ENCODE data around the gene RBKS.

The RBKS gene

DNA sequence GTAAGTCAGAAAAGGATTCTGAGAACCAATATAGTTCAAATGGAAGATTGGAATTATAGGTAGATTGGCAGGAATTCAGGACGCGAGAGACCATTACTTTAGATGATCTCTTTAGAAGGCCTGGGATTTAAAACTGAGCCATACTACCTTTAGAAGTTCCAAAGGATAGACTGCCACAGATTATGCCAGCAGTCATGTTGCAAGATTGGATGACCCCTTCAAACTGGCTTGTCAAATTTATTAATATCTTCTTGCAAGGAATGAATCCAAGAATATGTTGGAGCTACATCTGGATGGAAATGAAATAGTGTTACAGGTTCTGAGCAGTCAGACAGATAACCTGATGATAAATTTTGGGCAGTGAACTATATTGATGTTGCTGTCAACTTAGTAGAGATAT lies 22.3 kb upstream of the RBKS start:
- H3K36me3 ChIP-seq = no peaks in the 10 kb centered on the region
- H3K4me3 ChIP-seq (ENCODE audit: low read depth, low read length) = no peak overlapping the region
- H3K9me3 ChIP-seq (ENCODE audit: severe bottlenecking) = no peaks in the 10 kb centered on the region
- DNase-seq = no peak
- no peaks in the 10 kb centered on the region for H3K27me3 ChIP-seq (ENCODE audit: insufficient read depth, low read depth, severe bottlenecking)
- H3K27ac ChIP-seq = no peak overlapping the region
- TF ChIP-seq, protein P1, sequence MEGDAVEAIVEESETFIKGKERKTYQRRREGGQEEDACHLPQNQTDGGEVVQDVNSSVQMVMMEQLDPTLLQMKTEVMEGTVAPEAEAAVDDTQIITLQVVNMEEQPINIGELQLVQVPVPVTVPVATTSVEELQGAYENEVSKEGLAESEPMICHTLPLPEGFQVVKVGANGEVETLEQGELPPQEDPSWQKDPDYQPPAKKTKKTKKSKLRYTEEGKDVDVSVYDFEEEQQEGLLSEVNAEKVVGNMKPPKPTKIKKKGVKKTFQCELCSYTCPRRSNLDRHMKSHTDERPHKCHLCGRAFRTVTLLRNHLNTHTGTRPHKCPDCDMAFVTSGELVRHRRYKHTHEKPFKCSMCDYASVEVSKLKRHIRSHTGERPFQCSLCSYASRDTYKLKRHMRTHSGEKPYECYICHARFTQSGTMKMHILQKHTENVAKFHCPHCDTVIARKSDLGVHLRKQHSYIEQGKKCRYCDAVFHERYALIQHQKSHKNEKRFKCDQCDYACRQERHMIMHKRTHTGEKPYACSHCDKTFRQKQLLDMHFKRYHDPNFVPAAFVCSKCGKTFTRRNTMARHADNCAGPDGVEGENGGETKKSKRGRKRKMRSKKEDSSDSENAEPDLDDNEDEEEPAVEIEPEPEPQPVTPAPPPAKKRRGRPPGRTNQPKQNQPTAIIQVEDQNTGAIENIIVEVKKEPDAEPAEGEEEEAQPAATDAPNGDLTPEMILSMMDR (IDR thresholded peaks at IDR 0.05; ENCODE audit: low read depth, low read length) = no peak

DNA sequence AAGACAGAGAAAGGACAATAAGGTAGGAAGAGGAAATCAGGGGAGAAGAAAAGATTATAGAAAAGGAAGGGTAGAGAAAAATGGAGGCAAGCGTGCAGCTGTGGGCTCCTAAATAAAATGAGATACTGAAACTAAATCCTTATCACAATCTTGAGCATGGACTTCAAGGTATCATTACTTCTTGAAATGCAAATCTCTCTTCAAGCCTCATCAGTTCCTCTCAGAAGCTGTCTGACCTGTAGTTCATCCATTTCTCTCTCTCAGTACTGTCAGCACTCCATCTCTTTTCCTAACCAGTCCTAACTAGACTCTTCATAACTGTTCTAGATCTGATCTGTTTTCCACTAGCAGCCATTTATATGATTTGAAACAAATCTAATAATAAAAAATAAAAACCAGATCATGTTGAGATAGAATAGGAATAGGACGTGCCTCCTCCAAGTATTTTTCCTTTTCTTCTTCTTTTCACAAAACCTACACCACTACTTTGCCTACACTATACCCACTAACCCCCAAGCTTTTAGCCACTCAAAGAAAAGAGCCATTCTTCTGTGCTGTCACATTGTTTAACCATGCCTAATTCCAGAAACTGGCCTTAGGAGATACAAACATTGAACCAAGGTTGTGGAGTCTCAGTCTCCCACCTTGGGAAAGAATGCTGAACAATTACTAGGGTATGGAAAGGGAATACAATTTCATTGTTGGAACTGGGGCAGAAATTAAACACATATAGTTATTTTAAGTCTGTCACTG lies 21.4 kb upstream of the RBKS start:
- TF ChIP-seq, protein P1 (IDR thresholded peaks at IDR 0.05; ENCODE audit: low read depth, low read length) = no peak
- H3K4me3 ChIP-seq (ENCODE audit: low read depth, low read length) = no peak overlapping the region
- H3K36me3 ChIP-seq = no peaks in the 10 kb centered on the region
- H3K27me3 ChIP-seq (ENCODE audit: insufficient read depth, low read depth, severe bottlenecking) = no peaks in the 10 kb centered on the region
- no peak overlapping the region for H3K27ac ChIP-seq
- no peaks in the 10 kb centered on the region for H3K9me3 ChIP-seq (ENCODE audit: severe bottlenecking)
- DNase-seq = no peak

DNA sequence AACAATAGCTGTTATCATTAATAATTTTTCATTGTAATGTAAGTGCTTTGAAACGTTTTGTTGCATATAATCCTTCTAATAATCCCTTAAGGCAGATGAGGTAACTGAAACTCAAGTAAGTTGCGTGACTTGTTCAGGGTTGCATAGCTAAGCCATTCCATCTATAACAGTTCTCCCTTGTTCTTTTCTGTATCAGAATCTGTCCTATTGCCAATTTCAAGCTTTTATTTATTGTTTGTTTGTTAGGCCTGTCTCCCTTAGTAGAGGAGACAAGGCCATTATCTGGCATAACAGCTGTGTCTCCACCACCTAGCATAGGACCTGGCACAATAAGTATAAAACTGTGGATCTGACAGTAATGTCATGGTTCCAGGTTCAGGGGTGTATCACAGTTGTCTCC lies 19.7 kb upstream of the RBKS start:
- Histone ChIP-seq H3K4me3 (ENCODE audit: low read depth, low read length) (no peak overlapping the region), H3K36me3 (no peaks in the 10 kb centered on the region), H3K27ac (no peak overlapping the region), H3K9me3 (ENCODE audit: severe bottlenecking) (no peaks in the 10 kb centered on the region), H3K27me3 (ENCODE audit: insufficient read depth, low read depth, severe bottlenecking) (no peaks in the 10 kb centered on the region)
- TF ChIP-seq, protein P1 (IDR thresholded peaks at IDR 0.05; ENCODE audit: low read depth, low read length) = no peak
- no peak for DNase-seq

DNA sequence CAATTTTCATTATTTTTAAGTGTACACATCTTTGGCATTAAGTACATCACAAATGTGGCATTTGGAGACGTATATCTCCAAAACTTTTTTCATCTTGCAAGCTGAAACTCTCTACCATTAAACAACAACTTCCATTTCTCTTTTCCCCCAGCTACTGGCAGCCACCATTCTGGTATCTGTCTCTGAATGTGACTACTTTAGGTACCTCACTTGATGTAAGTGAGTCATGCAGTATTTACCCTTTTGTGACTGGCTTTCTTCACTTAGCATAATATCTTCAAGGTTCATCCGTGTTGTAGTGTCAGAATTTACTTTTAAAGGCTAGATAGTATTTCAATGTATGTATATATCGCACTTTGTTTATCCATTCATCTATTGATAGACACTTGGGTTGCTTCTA lies 17.4 kb upstream of the RBKS start:
- TF ChIP-seq, protein P1 (IDR thresholded peaks at IDR 0.05; ENCODE audit: low read depth, low read length) = no peak
- Histone ChIP-seq H3K9me3 (ENCODE audit: severe bottlenecking) (no peaks in the 10 kb centered on the region), H3K36me3 (no peaks in the 10 kb centered on the region), H3K4me3 (ENCODE audit: low read depth, low read length) (no peak overlapping the region), H3K27ac (no peak overlapping the region), H3K27me3 (ENCODE audit: insufficient read depth, low read depth, severe bottlenecking) (no peaks in the 10 kb centered on the region)
- no peak for DNase-seq

DNA sequence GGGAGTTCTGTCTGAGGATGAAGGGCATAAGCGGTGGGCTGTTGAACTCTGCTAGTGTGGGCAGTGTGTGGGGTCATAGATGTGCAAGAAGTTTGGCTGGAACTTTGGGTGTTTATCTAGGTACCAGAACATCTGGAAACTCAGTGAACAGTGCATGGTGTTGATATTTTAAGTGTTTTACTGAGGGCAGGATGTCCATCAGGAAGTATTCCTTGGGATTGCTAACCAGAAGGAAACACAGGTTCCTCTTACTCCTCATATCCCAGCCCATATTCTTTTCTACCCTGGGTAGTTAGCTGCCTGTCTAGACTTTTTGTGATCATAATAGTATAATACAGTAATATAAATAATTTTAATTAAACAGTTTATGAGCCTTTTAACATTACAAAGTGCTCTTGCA lies 15.9 kb upstream of the RBKS start:
- Histone ChIP-seq H3K4me3 (ENCODE audit: low read depth, low read length) (no peak overlapping the region), H3K27ac (no peak overlapping the region), H3K27me3 (ENCODE audit: insufficient read depth, low read depth, severe bottlenecking) (no peaks in the 10 kb centered on the region), H3K9me3 (ENCODE audit: severe bottlenecking) (no peaks in the 10 kb centered on the region), H3K36me3 (no peaks in the 10 kb centered on the region)
- TF ChIP-seq, protein P1 (IDR thresholded peaks at IDR 0.05; ENCODE audit: low read depth, low read length) = no peak
- DNase-seq = no peak

DNA sequence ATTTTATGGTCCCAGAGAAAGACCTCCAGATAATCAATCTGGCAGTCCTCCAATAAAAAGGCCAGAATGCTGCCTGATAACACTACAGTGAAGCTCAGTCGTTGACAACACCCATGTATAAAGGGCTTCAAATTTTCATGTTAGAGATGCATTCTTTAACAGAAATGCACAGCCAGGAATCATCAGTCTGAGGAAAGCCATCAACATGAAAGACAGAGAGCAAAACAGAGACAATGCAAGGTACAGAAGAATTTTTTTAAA lies 14.1 kb upstream of the RBKS start:
- no peaks in the 10 kb centered on the region for H3K9me3 ChIP-seq (ENCODE audit: severe bottlenecking)
- no peaks in the 10 kb centered on the region for H3K27me3 ChIP-seq (ENCODE audit: insufficient read depth, low read depth, severe bottlenecking)
- TF ChIP-seq, protein P1 (IDR thresholded peaks at IDR 0.05; ENCODE audit: low read depth, low read length) = no peak
- H3K36me3 ChIP-seq = no peaks in the 10 kb centered on the region
- H3K27ac ChIP-seq = no peak overlapping the region
- H3K4me3 ChIP-seq (ENCODE audit: low read depth, low read length) = no peak overlapping the region
- DNase-seq = no peak

All from WERI-Rb-1 (cell line).